WTC11 (cell line): Measurements from ENCODE around the gene SHQ1. TPM values are rescaled to one million over a fixed set of nuclear protein-coding genes. Genes with fewer than 3 reads are reported as not detected.
"Not testable (repeated sequence)": the region's sequence is repeated elsewhere in the genome, so short reads cannot be mapped to it uniquely, and the experiment has no call there.

ENCODE experiments used
- ATAC-seq: fragments of 200-7000 bp; cut with Tn5 transposase; 2 replicates; pipeline ENCODE4 v1.10.0; 2021; ENCODE audit warnings: mild to moderate bottlenecking, moderate library complexity
- CTCF ChIA-PET: fragments of 300-600 bp; sonication (Branson Sonifier 250); formaldehyde crosslinking; loops from one replicate; lab custom pipeline; 2021; ENCODE audit warnings: antibody characterized with exemption; lab: Charles Lee
- POLR2A ChIA-PET: fragments of 350-600 bp; sonication (Branson Sonifier 250); formaldehyde crosslinking; loops from one replicate; lab custom pipeline; 2021; ENCODE audit warnings: antibody characterized with exemption; lab: Charles Lee
- DNase-seq: peaks from one replicate; pipeline ENCODE4 v3.0.0; 2021; ENCODE audit warnings: low spot score
- H3K27ac Mint-ChIP-seq: 2 replicates; pipeline ENCODE4 v1.8.0; 2021; ENCODE audit warnings: mixed read lengths
- H3K27me3 Mint-ChIP-seq: 2 replicates; pipeline ENCODE4 v1.8.0; 2021; ENCODE audit warnings: low read depth, mild to moderate bottlenecking, moderate library complexity, mixed read lengths
- H3K36me3 Mint-ChIP-seq: 2 replicates; pipeline ENCODE4 v1.8.0; 2021; ENCODE audit warnings: mixed read lengths
- H3K4me1 Mint-ChIP-seq: 2 replicates; pipeline ENCODE4 v1.8.0; 2022; ENCODE audit warnings: mixed read lengths
- H3K4me3 Mint-ChIP-seq: 2 replicates; pipeline ENCODE4 v1.8.0; 2021; ENCODE audit warnings: mild to moderate bottlenecking, moderate library complexity, mixed read lengths
- H3K9me3 Mint-ChIP-seq: 2 replicates; pipeline ENCODE4 v1.8.0; 2021; ENCODE audit warnings: mixed read lengths
- AR ChIP-seq: fragments of 250-450 bp; sonication (Bioruptor Pico); IDR thresholded peaks from 2 replicates; pipeline ENCODE4 v1.9.0; 2021; ENCODE audit warnings: mild to moderate bottlenecking
- ARID4B ChIP-seq: sonication (generic); formaldehyde crosslinking; IDR thresholded peaks from 2 replicates; pipeline ENCODE4 v1.8.0; 2023; ENCODE audit warnings: missing genetic modification reagents, mild to moderate bottlenecking, borderline replicate concordance
- CREB1 ChIP-seq: sonication (generic); formaldehyde crosslinking; IDR thresholded peaks from 2 replicates; pipeline ENCODE4 v1.8.0; 2023; ENCODE audit warnings: mild to moderate bottlenecking, missing genetic modification reagents
- ELF4 ChIP-seq: sonication (generic); formaldehyde crosslinking; IDR thresholded peaks from 2 replicates; pipeline ENCODE4 v1.8.1; 2022; ENCODE audit warnings: low read depth, mild to moderate bottlenecking, moderate library complexity, missing genetic modification reagents
- FOXP4 ChIP-seq: sonication (generic); formaldehyde crosslinking; IDR thresholded peaks from 2 replicates; pipeline ENCODE4 v1.8.0; 2022; ENCODE audit warnings: mild to moderate bottlenecking, missing genetic modification reagents
- GTF2I ChIP-seq: fragments of 250-450 bp; sonication (Bioruptor Pico); conservative IDR thresholded peaks from 2 replicates; pipeline ENCODE4 v1.4.0; 2021; ENCODE audit warnings: mild to moderate bottlenecking
- HMGXB4 ChIP-seq: sonication (generic); formaldehyde crosslinking; IDR thresholded peaks from 2 replicates; pipeline ENCODE4 v1.8.1; 2023; ENCODE audit warnings: mild to moderate bottlenecking, moderate library complexity, missing genetic modification reagents
- KAT7 ChIP-seq: sonication (generic); formaldehyde crosslinking; IDR thresholded peaks from 2 replicates; pipeline ENCODE4 v1.8.1; 2023; ENCODE audit warnings: missing genetic modification reagents, mild to moderate bottlenecking, borderline replicate concordance
- MXD4 ChIP-seq: fragments of 250-450 bp; sonication (Bioruptor Pico); IDR thresholded peaks from 2 replicates; pipeline ENCODE4 v1.8.0; 2021; ENCODE audit warnings: mild to moderate bottlenecking, moderate library complexity, borderline replicate concordance
- NR2C2 ChIP-seq: sonication (generic); formaldehyde crosslinking; IDR thresholded peaks from 2 replicates; pipeline ENCODE4 v1.8.0; 2022; ENCODE audit warnings: mild to moderate bottlenecking, missing genetic modification reagents
- NR3C1 ChIP-seq: sonication (generic); formaldehyde crosslinking; conservative IDR thresholded peaks from 2 replicates; pipeline ENCODE4 v1.8.1; 2023; ENCODE audit warnings: low read depth, mild to moderate bottlenecking, missing genetic modification reagents
- SOX15 ChIP-seq: fragments of 250-450 bp; sonication (Bioruptor Pico); IDR thresholded peaks from 2 replicates; pipeline ENCODE4 v1.9.0; 2021; ENCODE audit warnings: mild to moderate bottlenecking
- TP53 ChIP-seq: sonication (generic); formaldehyde crosslinking; IDR thresholded peaks from 2 replicates; pipeline ENCODE4 v1.8.1; 2023; ENCODE audit warnings: mild to moderate bottlenecking, missing genetic modification reagents
- USF1 ChIP-seq: sonication (generic); formaldehyde crosslinking; IDR thresholded peaks from 2 replicates; pipeline ENCODE4 v1.8.0; 2022; ENCODE audit warnings: mild to moderate bottlenecking, missing genetic modification reagents
- ZNF138 ChIP-seq: sonication (generic); formaldehyde crosslinking; conservative IDR thresholded peaks from 2 replicates; pipeline ENCODE4 v1.8.1; 2022; ENCODE audit warnings: mild to moderate bottlenecking, moderate library complexity, missing genetic modification reagents
- ZNF263 ChIP-seq: sonication (generic); formaldehyde crosslinking; IDR thresholded peaks from 2 replicates; pipeline ENCODE4 v1.8.1; 2022; ENCODE audit warnings: low read depth, mild to moderate bottlenecking, moderate library complexity, missing genetic modification reagents
- ZNF317 ChIP-seq: sonication (generic); formaldehyde crosslinking; IDR thresholded peaks from 2 replicates; pipeline ENCODE4 v1.8.1; 2023; ENCODE audit warnings: low read depth, mild to moderate bottlenecking, moderate library complexity, missing genetic modification reagents, borderline replicate concordance
- ZNF423 ChIP-seq: fragments of 250-450 bp; sonication (Bioruptor Pico); IDR thresholded peaks from 2 replicates; pipeline ENCODE4 v2.1.2; 2022; ENCODE audit warnings: mild to moderate bottlenecking, moderate library complexity
- ZNF512 ChIP-seq: sonication (generic); formaldehyde crosslinking; IDR thresholded peaks from 2 replicates; pipeline ENCODE4 v1.8.1; 2022; ENCODE audit warnings: missing genetic modification reagents, borderline replicate concordance
- total RNA-seq: library from RNA; stranded (reverse); gene quantifications from 3 replicates; pipeline ENCODE4 v1.2.3, GENCODE V29; 2021

SHQ1 gene
- total RNA-seq, 1 experiment from 2014 or later: 29.1 TPM

- no peak for TF ChIP-seq TP53 (CRISPR knock-in tag)
- TF ChIP-seq FOXP4 (CRISPR knock-in tag): 0 out of 2 replicates have a peak, but pooled peaks have one; percentile 11
- TF ChIP-seq MXD4 (CRISPR knock-in tag): no peak
- TF ChIP-seq ZNF512 (CRISPR knock-in tag): no peak
- no peak for TF ChIP-seq CREB1 (CRISPR knock-in tag)
- TF ChIP-seq USF1: no peak
- TF ChIP-seq, all 79 proteins: peak for 3
Measured at GRCh38 chr3:72738752-72739530, 109.3 kb downstream of the SHQ1 start (continued).

- CTCF ChIA-PET, DNase-seq, H3K27ac Mint-ChIP-seq, ATAC-seq, POLR2A ChIA-PET, H3K4me3 Mint-ChIP-seq: not testable (repeated sequence)
- peaks cover 24% of the 10 kb centered on the region for H3K36me3 Mint-ChIP-seq
- peaks cover 17% of the 10 kb centered on the region for H3K4me1 Mint-ChIP-seq
- peaks cover 24% of the 10 kb centered on the region for H3K9me3 Mint-ChIP-seq
- peaks cover 26% of the 10 kb centered on the region for H3K27me3 Mint-ChIP-seq
Measured at GRCh38 chr3:72735072-72735471, 113.2 kb downstream of the SHQ1 start.

- ChIA-PET CTCF (no interaction called here), POLR2A (no interaction called here)
- H3K36me3 Mint-ChIP-seq: peaks cover 24% of the 10 kb centered on the region
- no peak overlapping the region for H3K4me3 Mint-ChIP-seq
- H3K27me3 Mint-ChIP-seq: peaks cover 12% of the 10 kb centered on the region
- peaks cover 24% of the 10 kb centered on the region for H3K9me3 Mint-ChIP-seq
- no peak for ATAC-seq
- H3K4me1 Mint-ChIP-seq: peaks cover 18% of the 10 kb centered on the region
- H3K27ac Mint-ChIP-seq: no peak overlapping the region
- DNase-seq: no peak
- TF ChIP-seq ELF4 (CRISPR knock-in tag) (no peak), ZNF138 (CRISPR knock-in tag) (no peak), AR (CRISPR knock-in tag) (no peak), NR2C2 (CRISPR knock-in tag) (no peak), SOX15 (CRISPR knock-in tag) (no peak), KAT7 (CRISPR knock-in tag) (no peak), ZNF317 (CRISPR knock-in tag) (no peak), ZNF423 (CRISPR knock-in tag) (no peak), GTF2I (CRISPR knock-in tag) (no peak), ARID4B (CRISPR knock-in tag) (no peak), HMGXB4 (CRISPR knock-in tag) (no peak), NR3C1 (CRISPR knock-in tag) (no peak), ZNF263 (CRISPR knock-in tag) (no peak)
Measured at GRCh38 chr3:72733676-72734075, 114.6 kb downstream of the SHQ1 start.
